Colonic mucosa (tissue), 4 donors: ENCODE measurements around the gene EVA1A. TPM values are rescaled to one million over a fixed set of nuclear protein-coding genes. Genes with fewer than 3 reads are reported as not detected.

Experiments
- DNase-seq: peaks from one replicate; pipeline ENCODE4 v3.0.0-alpha.2; 2020
- H3K27ac ChIP-seq: fragments of 200-600 bp; one replicate; pipeline ENCODE4 v1.8.0; 2021
- H3K27me3 ChIP-seq: fragments of 200-600 bp; one replicate; pipeline ENCODE4 v1.8.0; 2021
- H3K36me3 ChIP-seq: fragments of 200-600 bp; one replicate; pipeline ENCODE4 v1.8.0; 2021
- H3K4me1 ChIP-seq: fragments of 200-600 bp; one replicate; pipeline ENCODE4 v1.8.0; 2021; ENCODE audit warnings: mild to moderate bottlenecking
- H3K4me3 ChIP-seq: fragments of 200-600 bp; one replicate; pipeline ENCODE4 v1.8.0; 2021
- H3K9ac ChIP-seq, 2 donors: one replicate each; pipeline ENCODE4 v1.7.0; 2013; ENCODE audit warnings: control low read depth in 2 of 2, low read depth in 2 of 2, low read length in 2 of 2
- H3K9me3 ChIP-seq: fragments of 200-600 bp; one replicate; pipeline ENCODE4 v1.8.0; 2021
- CTCF ChIP-seq: fragments of 200-600 bp; IDR thresholded peaks from one replicate; pipeline ENCODE4 v1.8.0; 2022; ENCODE audit warnings: antibody characterized with exemption, mild to moderate bottlenecking
- intact Hi-C: fragments of 100-400 bp; cut with DNase I; formaldehyde crosslinking; loops from one replicate; pipeline ENCODE4 v1.14.1; 2022
- total RNA-seq, 2 donors: library from RNA; stranded (reverse); fragmentation: NEBNext Ultra II Directional in 1 of 2; extraction: Animal tissue kit (Norgen Biotek cat#: 25700) in 1 of 2; gene quantifications; one replicate each; pipeline ENCODE4 v1.2.1, GENCODE V29; 2021
- donor health status: healthy.
- donor health status: DM: no; HTN: no; CAD: no.
- donor health status: DM: no; HTN: no; CAD: no.

The EVA1A gene, protein sequence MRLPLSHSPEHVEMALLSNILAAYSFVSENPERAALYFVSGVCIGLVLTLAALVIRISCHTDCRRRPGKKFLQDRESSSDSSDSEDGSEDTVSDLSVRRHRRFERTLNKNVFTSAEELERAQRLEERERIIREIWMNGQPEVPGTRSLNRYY
- under 1 TPM; 0.25 to 0.77 TPM for total RNA-seq

DNA sequence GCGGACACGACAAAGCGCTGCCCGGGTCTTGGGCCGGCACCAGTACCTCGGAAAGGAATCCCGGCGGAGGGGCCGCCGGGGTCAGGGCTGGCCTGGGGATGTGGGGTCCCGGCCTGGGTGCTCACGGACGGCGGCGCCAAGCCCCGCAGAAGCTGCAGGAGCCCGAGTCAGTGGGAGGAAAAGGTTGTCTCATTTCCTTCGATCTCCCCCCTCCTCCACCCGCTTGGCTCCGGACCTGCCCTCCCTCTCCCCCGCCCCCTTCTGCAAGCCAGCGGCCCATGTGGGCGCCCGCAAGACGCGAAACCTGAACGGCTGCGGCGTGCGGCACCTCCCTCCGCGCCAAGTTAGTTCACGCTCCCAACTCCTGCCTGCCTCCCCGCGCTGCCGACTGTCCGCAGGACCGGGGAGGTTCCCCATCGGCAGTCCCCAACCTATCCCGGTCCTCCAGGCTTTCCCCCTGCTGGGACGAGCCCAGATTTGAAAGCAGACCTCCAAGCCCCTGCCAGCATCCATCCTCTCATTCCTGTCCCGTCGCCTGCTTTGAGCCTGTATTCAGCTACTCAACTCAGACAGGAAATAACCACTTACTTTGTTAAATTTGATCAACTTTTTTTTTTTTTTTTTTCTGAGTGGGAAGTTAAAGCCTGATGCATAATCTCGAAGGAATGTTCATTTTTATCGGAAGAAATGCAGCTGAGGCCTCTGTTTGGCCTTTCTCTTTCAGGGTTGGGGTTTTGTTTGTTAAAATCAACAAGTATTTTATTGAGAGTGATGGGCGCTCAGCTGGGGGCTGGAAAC lies at the start of gene EVA1A:
EVA1A (minus strand) TSS at position 172 of the 798 bp plus-strand sequence. CDS start 42,799 bp downstream, outside the sequence.
- DNase-seq = no peak
- Histone ChIP-seq H3K36me3 (no peaks in the 10 kb centered on the region), H3K4me3 (peak within 1 kb of the TSS; percentile 38), H3K4me1 (no peaks in the 10 kb centered on the region), H3K27me3 (peaks cover 4% of the 10 kb centered on the region), H3K9ac (peak within 1 kb of the TSS in 1 of 2 donors; percentile 37), H3K9me3 (no peaks in the 10 kb centered on the region), H3K27ac (peak within 1 kb of the TSS; percentile 32)
- intact Hi-C loops = no loop called here
- no peak for TF ChIP-seq CTCF

DNA sequence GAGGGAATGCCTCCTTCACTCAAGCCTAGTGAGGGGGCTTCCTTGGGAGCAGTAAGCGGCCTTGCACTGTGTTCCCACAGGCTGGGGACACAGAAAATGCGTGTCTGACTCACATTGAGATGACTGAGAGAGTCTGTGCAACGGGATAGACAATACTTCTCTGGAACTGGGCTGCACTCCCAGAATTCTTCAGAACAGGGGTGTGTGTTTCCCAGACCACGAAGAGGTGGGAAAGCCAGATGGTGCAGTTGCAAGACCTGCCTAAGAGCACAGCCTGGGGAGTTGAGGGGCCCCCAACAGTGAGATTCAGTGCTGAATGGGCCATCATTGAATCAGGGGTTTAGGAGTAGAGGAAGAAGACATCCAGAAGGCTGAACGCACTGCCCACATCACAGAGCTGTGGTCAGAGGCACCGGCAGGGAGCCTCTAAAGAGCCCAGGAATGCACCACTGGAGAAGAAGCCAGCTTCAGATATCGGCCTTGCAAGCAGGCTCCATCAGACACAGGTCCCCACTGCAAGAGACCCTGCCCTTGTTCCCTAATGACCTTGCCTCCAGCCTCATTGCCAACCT lies 49.3 kb upstream of the EVA1A start:
- Histone ChIP-seq H3K27me3 (no peaks in the 10 kb centered on the region), H3K36me3 (no peaks in the 10 kb centered on the region), H3K9ac (no peak overlapping the region), H3K4me1 (no peaks in the 10 kb centered on the region), H3K27ac (no peak overlapping the region), H3K9me3 (no peaks in the 10 kb centered on the region), H3K4me3 (no peak overlapping the region)
- TF ChIP-seq CTCF = no peak
- DNase-seq = no peak
- intact Hi-C loops = loop anchor here (5.0 kb wide), 1 partner anchor 148 kb away; no protein-coding TSS in a partner anchor

GRCh38 chr2:75609334-75609689 lies 48.6 kb upstream of the EVA1A start:
- Histone ChIP-seq H3K9me3 (no peaks in the 10 kb centered on the region), H3K9ac (no peak overlapping the region), H3K4me3 (no peak overlapping the region), H3K27ac (no peak overlapping the region), H3K27me3 (no peaks in the 10 kb centered on the region), H3K36me3 (no peaks in the 10 kb centered on the region), H3K4me1 (no peaks in the 10 kb centered on the region)
- peak; percentile 0 for TF ChIP-seq CTCF
- DNase-seq = no peak
- intact Hi-C loops = no loop called here

GRCh38 chr2:75608684-75609333 lies 48.1 kb upstream of the EVA1A start:
- DNase-seq = peak; percentile 36
- no peaks in the 10 kb centered on the region for H3K36me3 ChIP-seq
- no peaks in the 10 kb centered on the region for H3K9me3 ChIP-seq
- H3K4me3 ChIP-seq = no peak overlapping the region
- no peaks in the 10 kb centered on the region for H3K27me3 ChIP-seq
- no peaks in the 10 kb centered on the region for H3K4me1 ChIP-seq
- TF ChIP-seq CTCF = peak; percentile 90
- no peak overlapping the region for H3K27ac ChIP-seq
- intact Hi-C loops = no loop called here
- no peak overlapping the region for H3K9ac ChIP-seq

GRCh38 chr2:75607988-75608683 lies 47.4 kb upstream of the EVA1A start:
- H3K4me1 ChIP-seq = no peaks in the 10 kb centered on the region
- intact Hi-C loops = no loop called here
- H3K4me3 ChIP-seq = no peak overlapping the region
- no peaks in the 10 kb centered on the region for H3K27me3 ChIP-seq
- no peak overlapping the region for H3K9ac ChIP-seq
- H3K9me3 ChIP-seq = no peaks in the 10 kb centered on the region
- no peak for TF ChIP-seq CTCF
- no peak overlapping the region for H3K27ac ChIP-seq
- H3K36me3 ChIP-seq = no peaks in the 10 kb centered on the region
- DNase-seq = no peak
